GM03348 (cell line): ENCODE measurements around the gene HNRNPLL.
A peak's percentile ranks its signal among the peaks of the same experiment; 100 is the strongest.
"Not testable (repeated sequence)": the region's sequence is repeated elsewhere in the genome, so short reads cannot be mapped to it uniquely, and the experiment has no call there.

ENCODE experiments used
- DNase-seq: peaks from one replicate; pipeline ENCODE4 v3.0.0; 2012; ENCODE audit warnings: low spot score

The HNRNPLL gene

DNA sequence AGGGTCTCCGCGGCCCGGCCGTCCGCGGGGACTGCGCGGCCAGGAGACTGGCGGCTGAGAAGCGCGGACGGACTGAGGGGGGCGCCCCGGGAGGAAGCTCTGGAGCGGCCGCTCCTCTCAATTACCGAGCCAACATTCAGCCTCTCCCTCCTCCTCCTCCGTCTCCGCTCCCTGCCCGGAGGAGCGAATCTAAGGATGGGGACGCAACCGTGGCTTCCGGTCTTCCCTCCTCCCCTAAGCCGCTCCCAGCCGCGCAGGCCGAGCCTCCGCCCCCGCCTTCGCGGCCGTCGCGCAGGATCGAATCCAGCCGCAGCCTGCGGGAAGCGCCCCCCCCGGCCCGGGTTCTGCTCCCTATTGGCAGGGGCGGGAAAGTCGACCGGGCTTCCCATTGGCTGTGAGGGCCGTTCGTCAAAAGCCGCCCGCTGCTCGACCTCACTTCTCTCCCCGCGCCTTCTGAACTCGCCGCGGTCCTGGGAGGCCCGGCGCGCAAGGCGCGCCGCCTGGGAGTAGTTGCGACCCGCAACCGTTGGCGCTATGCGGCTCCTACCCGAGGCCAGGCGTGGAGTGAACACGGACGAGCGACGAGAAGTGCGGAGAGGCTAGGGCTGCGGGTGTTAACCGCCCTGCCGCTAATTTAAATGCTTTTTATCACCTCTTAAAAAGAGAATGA is at the start of gene HNRNPLL:
Gene HNRNPLL, minus strand, starts transcription at position 197 of the 670 bp plus-strand sequence. CDS start 302 bp downstream, outside the sequence.
- DNase-seq, result peak; percentile 99

DNA sequence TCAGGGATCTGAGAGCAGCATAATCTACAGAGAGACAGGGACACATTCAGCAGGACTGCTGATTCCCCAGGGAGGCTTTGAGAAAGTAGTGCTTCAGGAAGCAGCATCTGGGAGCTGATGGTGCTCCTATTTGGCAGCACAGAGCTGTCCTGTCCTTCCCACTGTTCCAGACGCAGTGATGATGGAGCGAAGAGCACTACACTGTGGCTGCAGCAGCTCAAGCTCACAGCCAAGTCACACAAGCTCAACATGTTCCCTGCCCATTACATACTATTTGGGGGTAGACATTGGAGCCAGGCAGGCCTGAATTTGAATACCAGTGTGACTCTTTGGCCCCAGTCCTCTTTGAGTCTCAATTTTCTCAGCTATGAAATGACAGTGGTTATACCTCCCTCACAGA is 48.0 kb upstream of the HNRNPLL start:
- no peak for DNase-seq

DNA sequence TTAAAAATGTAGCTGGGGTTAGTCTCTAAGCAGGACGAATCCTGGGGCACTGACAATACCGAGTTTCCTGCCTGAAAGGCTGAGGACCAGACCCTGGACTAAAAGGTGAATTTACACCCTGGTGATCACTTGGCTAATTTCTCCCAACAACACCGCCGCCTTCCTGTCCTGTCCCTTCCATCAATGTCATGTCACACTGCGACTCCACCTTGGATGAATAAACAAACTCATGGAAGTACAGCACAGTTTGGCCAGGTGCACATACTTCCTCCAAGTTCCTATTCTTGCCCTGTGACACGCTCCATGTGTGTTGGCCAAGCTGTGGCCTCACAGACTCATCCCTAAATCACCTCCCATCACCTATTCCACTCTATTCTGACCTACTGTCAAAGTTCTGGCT is 47.3 kb upstream of the HNRNPLL start:
- DNase-seq, result no peak

DNA sequence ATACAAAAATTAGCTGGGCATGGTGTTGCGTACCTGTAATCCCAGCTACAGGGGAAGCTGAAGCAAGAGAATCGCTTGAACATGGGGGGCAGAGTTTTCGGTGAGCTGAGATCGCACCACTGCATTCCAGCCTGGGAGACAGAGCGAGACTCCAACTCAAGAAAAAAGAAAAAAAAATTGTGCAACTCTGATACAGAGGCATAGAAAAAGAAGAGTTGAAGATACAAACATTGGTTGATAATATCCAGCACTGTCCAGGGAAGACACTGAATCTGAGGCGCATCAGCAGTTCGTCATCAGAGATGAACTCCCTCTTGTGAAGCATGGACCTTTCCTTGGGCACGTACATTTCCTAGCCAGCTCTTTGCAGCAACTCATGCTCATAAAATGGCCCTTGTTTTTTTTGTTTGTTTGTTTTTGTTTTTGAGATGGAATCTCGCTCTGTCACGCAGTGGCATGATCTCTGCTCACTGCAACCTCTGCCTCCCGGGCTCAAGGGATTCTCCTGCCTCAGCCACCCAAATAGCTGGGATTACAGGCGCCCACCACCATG is 46.5 kb upstream of the HNRNPLL start:
- DNase-seq, result no peak

DNA sequence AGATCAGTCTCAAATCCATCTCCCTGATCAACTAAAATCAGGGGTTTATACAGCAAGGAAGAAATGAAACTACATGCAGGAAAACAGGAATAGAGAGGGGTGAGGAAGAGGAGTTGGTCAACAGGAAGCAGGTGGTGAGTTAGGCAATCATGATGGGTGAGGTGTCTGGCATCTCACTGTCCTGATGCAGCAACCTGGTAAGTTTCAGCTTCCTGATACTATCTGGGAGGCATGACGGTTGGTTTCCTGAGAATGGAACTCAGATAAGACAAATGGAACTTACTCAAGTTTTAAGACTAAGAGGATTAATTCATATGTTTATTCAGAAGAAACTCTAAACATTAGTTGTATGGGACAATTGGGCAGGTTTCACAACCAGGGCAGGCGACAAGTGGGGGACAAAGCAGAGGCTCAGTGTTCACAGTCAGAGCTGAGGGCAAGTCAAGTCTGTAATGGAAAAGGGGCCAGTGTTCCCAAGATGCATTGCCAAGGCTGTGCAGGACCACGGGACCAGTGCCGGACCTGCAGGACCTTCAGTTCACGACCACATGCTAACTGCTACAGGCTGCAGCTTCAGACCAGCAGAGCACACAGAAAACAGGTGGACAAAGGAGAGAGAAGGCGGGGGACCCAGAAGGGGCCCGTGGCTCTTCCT is 45.5 kb upstream of the HNRNPLL start:
- DNase-seq, result no peak

DNA sequence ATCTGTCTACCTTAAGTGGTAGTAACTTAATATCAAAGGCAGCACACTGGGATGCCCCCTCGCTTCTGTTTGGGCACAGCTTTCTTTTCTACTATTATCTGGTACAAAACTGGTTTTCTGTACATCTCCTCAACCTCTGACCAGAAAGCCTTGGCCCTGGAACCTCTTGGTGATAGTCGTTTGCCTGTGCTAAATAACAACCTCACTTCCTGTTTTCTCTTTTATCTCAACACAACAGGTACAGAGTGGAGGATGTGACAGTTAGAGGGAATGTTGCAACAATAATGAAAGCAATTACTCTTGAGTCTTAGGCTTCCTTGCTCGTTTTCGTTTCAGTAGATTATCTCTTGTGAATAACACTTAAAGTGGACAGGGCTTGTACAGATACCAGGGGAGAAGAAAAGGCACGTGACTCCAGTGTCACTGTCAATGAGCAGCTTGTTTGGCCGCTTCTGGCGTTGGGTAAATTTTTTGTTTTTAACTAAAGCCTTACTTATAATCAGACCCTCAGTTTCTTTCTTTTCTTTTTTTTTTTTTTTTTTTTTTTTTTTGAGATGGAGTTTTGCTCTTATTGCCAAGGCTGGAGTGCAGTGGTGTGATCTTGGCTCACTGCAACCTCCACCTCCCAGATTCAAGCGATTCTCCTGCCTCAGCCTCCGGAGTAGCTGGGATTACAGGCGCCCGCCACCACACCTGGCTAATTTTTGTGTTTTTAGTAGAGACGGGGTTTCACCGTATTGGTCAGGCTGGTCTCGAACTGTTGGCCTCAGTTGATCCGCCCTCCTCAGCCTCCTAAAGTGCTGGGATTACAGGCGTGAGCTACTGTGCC is 41.2 kb upstream of the HNRNPLL start:
- DNase-seq, result not testable (repeated sequence)

DNA sequence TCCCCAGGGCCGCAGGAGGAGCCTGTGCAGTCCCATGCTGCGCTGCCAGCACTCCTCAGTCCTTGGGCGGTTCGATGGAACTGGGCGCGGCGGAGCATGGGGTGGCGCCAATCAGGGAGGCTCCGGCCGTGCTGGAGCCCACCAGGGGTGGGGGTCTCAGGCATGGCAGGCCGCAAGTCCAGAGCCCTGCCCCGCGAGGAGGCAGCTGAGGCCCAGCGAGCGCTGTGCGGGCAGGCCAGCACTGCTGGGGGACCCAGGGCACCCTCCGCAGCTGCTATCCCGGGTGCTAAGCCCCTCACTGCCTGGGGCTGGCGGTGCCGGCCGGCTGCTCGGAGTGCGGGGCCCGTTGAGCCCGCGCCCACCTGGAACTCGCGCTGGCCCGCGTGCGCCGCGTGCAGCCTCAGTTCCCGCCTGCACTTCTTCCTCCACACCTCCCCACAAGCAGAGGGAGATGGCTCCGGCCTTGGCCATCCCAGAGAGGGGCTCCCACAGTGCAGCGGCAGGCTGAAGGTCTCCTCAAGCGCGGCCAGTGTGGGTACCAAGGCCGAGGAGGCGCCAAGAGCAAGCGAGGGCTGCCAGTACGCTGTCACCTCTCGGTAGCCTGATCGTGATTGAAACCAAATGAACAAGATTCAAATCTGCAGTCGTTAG is 40.4 kb upstream of the HNRNPLL start:
- no peak for DNase-seq

DNA sequence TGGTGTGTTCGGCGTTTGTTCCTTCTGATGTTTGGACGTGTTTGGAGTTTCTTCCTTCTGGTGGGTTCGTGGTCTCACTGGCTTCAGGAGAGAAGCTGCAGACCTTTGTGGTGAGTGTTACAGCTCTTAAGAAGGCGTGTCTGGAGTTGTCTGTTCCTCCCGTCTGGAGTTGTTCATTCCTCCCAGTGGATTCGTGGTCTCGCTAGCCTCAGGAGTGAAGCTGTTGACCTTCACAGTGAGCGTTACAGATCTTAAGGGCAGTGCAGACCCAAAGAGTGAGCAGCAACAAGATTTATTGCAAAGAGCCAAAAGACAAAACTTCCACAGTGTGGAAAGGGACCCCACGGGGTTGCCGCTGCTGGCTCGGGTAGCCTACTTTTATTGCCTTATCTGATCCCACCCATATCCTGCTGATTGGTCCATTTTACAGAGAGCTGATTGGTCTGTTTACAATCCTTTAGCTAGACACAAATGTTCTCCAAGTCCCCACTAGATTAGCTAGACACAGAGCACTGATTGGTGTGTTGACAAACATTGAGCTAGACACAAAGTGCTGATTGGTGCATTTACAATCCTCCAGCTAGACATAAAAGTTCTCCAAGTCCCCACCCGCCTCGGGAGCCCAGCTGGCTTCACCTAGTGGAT is 39.8 kb upstream of the HNRNPLL start:
- DNase-seq, result not testable (repeated sequence)

DNA sequence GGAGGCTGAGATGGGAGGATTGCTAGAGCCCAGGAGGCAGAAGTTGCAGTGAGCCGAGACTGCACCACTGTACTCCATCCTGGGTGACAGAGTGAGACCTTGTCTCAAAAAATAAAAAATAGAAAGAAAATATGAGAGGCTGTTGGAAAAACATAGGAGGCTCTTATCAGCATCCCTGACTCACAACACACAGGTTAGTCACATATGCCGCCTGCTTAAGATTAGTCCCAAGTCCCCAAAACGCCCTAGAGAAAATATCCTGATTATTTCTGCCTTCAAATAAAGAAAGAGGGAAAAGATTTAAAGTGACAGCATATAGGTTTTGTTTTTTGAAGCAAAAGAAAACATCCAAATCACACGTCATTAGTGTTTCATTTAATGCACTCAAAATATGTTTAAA is 33.3 kb upstream of the HNRNPLL start:
- no peak for DNase-seq

DNA sequence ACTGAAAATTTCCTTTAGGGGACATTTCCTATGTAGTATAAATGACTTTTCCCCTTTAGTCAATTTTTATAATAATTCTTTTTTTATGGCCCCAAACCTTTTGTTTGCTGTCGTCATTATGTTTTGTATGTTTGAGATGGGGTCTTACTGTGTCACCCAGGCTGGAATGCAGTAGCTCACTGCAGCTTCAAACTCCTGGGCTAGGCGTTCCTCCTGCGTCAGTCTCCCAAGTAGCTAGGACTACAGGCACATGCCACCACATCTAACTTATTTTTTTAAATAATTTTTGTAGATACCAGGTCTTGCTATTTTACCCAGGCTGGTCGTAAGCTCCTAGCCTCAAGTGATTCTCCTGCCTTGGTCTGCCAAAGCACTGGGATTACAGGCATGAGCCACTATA is 32.4 kb upstream of the HNRNPLL start:
- no peak for DNase-seq

DNA sequence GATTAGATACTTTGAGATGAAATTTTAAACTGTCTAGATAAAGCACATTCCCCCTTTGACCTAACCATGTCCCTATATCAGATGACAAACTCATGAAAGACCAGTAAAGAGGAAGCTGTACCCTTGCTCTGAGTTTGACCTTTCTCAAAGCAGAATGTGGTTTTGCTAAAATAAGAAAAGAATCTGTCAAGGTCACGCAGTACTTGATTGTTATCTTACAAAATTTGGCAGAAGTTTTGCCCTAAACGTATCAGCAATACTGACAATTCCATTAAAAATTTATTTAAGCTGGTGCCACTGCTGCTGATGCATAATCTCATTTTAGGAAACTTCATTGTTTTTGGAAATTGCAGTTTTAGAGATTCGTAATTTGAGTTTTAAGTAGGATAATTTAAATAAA is 32.0 kb upstream of the HNRNPLL start:
- no peak for DNase-seq

DNA sequence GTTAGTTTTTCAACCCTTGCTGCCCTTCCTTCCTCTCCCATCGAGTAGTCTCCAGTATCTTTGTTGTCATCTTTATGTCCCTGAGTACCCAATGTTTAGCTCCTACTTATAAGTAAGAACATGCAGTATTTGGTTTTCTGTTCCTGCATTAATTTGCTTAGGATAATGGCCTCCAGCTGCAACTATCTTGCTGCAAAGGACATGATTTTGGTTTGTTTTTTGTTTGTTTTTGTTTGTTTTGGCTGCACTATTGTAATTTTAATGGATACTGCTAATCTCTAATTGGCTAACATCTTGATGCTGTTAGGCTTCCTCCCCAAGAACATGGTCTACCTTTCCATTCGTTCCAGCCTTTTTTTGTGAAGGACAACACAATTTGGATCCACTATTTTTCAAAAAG is 31.2 kb upstream of the HNRNPLL start:
- no peak for DNase-seq

DNA sequence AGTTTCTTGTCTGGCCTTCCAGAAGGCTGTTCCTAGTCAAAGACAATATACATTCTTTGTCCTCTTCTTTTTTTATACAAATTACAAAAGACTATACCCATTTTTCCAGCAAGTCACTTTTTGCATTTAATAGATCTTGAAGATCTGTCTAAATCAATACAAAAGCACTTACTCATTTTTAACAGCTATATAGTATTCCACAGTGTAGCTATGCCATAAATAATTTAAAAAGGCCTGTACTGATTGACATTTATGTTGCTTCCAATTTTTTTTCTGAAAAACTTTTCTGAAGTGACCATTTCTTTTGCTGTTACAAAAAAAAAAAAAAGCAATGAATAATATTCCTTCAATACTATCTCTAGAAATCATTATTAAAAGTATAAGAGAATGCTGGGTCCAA is 30.3 kb upstream of the HNRNPLL start:
- DNase-seq, result no peak

DNA sequence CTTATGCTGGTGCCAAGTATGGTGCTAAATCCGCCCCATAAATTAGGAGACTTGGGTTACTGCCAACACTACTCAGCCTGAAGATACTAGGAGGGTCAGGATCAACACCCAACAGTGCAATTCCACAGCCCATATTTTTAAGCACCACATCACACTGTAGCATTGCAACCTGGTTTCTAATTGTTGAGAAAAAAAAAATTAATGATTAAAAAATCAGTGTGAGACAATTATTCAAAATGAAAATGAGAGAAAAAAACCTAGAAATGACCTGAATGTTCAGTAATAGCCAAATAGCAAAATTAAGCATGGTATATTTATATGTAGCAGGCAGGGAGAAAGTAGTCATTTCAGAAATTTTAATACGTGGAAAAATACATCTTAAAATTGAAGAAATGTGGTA is 29.2 kb upstream of the HNRNPLL start:
- no peak for DNase-seq

DNA sequence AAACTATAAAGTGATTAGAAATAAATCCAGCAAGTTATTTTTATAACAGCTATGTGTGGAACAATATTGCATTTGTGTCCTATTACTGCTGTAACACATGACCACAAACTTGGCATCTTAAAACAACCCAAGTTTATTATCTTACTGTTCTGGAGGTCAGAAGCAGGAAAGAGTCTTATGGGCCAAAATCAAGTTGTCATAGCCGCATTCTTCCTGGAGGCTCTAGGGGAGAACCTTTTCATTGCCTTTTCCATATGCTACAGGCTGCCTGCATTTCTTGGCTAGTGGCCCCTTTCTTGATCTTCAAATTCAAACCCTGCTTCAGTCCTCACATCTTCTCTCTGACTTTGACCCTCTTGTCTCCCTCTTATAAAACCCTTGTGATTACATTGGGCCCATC is 27.0 kb upstream of the HNRNPLL start:
- no peak for DNase-seq

DNA sequence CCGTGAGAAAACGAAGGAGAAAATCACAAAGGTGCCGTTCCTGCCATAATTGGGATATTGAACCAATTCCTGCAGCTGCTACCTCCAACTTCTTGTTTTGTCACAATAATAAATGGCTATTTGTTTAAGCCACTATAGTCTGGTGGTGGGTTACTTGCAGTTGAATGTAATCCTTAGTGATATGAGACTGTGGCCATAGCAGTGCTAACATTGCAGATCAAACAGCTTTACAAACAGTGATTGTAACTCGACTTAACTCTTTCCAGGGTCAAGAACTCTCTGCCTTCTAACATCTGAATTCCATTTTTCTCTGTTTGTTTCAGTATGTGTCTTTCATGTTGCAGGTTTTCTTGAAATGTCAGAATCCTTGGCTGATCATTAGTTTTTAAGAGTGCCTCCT is 24.7 kb upstream of the HNRNPLL start:
- no peak for DNase-seq

DNA sequence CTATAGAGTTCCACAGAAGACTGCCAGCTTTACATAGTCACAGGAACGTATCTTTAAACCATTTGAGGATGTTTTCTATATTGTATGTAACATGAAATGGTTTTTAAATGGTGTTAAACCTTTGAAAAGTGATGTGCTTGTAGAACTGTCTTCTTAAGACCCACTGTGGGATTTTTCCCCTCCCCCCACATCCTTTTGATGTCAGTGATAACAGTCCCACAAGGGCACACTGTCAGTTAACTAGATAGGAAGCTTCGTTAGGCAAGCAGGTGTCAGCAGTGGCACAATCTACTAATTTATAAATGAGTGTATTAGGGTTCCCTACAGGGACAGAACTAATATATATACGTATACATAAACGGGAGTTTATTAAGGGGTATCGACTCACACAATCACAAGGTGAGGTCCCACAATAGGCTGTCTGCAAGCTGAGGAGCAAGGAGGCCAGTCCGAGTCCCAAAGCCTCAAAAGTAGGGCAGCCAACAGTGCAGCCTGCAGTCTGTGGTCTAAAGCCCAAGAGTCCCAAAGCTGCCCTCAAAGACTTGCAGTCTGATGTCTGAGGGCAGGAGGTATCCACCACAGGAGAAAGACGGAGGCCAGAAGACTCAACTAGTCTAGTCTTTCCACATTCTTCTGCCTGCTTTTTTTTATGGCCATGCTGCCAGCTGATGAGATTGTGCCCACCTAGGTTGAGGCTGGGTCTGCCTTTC is 23.8 kb upstream of the HNRNPLL start:
- DNase-seq, result no peak

DNA sequence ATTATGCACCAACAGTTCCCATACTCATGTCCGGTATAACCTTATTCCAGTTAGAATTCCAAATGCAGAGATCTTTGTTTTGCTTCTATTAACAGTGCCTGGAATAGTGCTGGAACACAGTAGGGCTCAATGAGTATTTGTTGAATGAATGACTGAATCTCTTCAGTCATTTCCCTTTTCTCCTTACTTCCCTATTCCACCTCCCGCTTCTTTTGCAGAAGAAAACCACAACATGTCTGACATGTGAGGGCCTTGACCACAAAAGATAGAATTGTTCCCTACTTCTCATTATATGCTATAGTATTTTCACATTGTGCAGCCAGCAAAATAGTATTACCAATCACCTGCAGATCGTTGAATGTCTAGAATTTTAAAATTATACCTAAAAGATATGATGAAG is 19.5 kb upstream of the HNRNPLL start:
- DNase-seq, result no peak

DNA sequence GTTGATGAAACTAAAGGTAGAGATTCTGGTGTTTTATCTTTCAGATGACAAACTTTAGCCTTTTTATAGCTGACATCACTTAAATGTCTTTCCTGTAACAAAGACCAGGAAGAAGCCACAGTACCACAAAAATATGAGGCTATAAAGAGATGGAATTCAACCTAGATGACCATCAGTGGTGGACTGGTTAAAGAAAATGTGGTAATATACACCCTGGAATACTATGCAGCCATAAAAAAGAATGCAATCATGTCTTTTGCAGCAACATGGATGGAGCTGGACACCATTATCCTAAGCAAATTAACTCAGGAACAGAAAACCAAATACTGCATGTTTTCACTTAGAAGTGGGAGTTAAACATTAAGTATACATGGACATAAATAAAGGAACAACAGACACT is 18.3 kb upstream of the HNRNPLL start:
- no peak for DNase-seq

DNA sequence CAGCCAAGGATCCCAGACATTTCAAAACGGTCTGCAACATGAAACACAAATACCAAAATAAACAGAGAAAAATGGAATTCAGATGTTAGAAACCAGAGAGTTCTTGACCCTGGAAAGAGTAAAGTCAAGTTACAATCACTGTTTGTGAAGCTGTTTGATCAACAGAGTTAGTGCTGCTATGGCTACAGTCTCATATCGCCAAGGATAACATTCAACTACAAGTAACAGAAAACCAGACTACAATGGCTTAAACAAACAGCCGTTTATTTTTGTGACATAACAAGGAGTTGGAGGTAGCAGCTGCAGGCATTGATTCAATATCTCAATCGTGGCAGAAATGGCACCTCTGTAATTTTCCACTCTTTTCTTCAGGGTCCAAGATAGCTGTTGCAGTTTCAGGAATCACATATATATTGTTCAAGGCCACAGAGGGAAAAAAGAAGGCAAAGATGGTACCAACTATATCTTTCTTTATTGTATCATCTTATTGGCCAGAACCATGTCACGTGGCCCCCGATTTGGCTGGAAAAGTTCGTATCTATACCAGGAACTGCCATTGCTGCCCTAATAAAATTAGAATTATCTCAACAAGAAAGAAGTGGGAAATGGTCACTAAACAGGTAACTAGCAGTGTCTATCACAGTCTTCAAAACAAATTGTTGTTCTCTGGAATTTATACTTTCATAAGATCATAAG is 17.7 kb upstream of the HNRNPLL start:
- DNase-seq, result no peak
